ENCODE measurements around the gene RCSD1. TPM values are rescaled to one million over a fixed set of nuclear protein-coding genes. Genes with fewer than 3 reads are reported as not detected.

Gene RCSD1
- total RNA-seq, 1 experiment from 2014 or later = 0.50 TPM

GRCh38 chr1:167631936-167632614 lies 2.0 kb downstream of the RCSD1 start:
- no peaks in the 10 kb centered on the region for H3K9me3 Mint-ChIP-seq
- no peak for DNase-seq (ENCODE audit: low spot score)
- POLR2A ChIA-PET = interaction anchor here (0.6 kb wide), 1 partner anchor 93 kb away, joined by 6 read pairs; no protein-coding TSS in a partner anchor
- CTCF ChIA-PET = interaction anchor here (1.5 kb wide), 1 partner anchor 78 kb away, joined by 5 read pairs; the partner anchor contains the start of gene CREG1
- ATAC-seq = no peak
- H3K4me3 Mint-ChIP-seq = no peak overlapping the region
- no peak for TF ChIP-seq AR (CRISPR knock-in tag; IDR thresholded peaks at IDR 0.05)
- TF ChIP-seq, protein P1, sequence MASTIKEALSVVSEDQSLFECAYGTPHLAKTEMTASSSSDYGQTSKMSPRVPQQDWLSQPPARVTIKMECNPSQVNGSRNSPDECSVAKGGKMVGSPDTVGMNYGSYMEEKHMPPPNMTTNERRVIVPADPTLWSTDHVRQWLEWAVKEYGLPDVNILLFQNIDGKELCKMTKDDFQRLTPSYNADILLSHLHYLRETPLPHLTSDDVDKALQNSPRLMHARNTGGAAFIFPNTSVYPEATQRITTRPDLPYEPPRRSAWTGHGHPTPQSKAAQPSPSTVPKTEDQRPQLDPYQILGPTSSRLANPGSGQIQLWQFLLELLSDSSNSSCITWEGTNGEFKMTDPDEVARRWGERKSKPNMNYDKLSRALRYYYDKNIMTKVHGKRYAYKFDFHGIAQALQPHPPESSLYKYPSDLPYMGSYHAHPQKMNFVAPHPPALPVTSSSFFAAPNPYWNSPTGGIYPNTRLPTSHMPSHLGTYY (CRISPR knock-in tag; IDR thresholded peaks at IDR 0.05) = no peak
- no peak for TF ChIP-seq GABPB1 (CRISPR knock-in tag; IDR thresholded peaks at IDR 0.05)
- TF ChIP-seq ZNF671 (CRISPR knock-in tag; IDR thresholded peaks at IDR 0.05) = no peak
- no peak for TF ChIP-seq TP53 (CRISPR knock-in tag; IDR thresholded peaks at IDR 0.05)
- TF ChIP-seq, protein P2, sequence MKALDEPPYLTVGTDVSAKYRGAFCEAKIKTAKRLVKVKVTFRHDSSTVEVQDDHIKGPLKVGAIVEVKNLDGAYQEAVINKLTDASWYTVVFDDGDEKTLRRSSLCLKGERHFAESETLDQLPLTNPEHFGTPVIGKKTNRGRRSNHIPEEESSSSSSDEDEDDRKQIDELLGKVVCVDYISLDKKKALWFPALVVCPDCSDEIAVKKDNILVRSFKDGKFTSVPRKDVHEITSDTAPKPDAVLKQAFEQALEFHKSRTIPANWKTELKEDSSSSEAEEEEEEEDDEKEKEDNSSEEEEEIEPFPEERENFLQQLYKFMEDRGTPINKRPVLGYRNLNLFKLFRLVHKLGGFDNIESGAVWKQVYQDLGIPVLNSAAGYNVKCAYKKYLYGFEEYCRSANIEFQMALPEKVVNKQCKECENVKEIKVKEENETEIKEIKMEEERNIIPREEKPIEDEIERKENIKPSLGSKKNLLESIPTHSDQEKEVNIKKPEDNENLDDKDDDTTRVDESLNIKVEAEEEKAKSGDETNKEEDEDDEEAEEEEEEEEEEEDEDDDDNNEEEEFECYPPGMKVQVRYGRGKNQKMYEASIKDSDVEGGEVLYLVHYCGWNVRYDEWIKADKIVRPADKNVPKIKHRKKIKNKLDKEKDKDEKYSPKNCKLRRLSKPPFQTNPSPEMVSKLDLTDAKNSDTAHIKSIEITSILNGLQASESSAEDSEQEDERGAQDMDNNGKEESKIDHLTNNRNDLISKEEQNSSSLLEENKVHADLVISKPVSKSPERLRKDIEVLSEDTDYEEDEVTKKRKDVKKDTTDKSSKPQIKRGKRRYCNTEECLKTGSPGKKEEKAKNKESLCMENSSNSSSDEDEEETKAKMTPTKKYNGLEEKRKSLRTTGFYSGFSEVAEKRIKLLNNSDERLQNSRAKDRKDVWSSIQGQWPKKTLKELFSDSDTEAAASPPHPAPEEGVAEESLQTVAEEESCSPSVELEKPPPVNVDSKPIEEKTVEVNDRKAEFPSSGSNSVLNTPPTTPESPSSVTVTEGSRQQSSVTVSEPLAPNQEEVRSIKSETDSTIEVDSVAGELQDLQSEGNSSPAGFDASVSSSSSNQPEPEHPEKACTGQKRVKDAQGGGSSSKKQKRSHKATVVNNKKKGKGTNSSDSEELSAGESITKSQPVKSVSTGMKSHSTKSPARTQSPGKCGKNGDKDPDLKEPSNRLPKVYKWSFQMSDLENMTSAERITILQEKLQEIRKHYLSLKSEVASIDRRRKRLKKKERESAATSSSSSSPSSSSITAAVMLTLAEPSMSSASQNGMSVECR (CRISPR knock-in tag; IDR thresholded peaks at IDR 0.05; ENCODE audit: borderline replicate concordance) = no peak
- TF ChIP-seq ZNF425 (CRISPR knock-in tag; conservative IDR thresholded peaks at IDR 0.05) = no peak
- TF ChIP-seq KAT7 (CRISPR knock-in tag; IDR thresholded peaks at IDR 0.05; ENCODE audit: borderline replicate concordance) = no peak
- no peak for TF ChIP-seq USF1 (CRISPR knock-in tag; IDR thresholded peaks at IDR 0.05)
- no peak for TF ChIP-seq AFF4 (CRISPR knock-in tag; IDR thresholded peaks at IDR 0.05; ENCODE audit: borderline replicate concordance)
- no peak for TF ChIP-seq ZBTB21 (CRISPR knock-in tag; IDR thresholded peaks at IDR 0.05; ENCODE audit: borderline replicate concordance)
- TF ChIP-seq, protein P3, sequence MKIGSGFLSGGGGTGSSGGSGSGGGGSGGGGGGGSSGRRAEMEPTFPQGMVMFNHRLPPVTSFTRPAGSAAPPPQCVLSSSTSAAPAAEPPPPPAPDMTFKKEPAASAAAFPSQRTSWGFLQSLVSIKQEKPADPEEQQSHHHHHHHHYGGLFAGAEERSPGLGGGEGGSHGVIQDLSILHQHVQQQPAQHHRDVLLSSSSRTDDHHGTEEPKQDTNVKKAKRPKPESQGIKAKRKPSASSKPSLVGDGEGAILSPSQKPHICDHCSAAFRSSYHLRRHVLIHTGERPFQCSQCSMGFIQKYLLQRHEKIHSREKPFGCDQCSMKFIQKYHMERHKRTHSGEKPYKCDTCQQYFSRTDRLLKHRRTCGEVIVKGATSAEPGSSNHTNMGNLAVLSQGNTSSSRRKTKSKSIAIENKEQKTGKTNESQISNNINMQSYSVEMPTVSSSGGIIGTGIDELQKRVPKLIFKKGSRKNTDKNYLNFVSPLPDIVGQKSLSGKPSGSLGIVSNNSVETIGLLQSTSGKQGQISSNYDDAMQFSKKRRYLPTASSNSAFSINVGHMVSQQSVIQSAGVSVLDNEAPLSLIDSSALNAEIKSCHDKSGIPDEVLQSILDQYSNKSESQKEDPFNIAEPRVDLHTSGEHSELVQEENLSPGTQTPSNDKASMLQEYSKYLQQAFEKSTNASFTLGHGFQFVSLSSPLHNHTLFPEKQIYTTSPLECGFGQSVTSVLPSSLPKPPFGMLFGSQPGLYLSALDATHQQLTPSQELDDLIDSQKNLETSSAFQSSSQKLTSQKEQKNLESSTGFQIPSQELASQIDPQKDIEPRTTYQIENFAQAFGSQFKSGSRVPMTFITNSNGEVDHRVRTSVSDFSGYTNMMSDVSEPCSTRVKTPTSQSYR (CRISPR knock-in tag; IDR thresholded peaks at IDR 0.05) = no peak
- no peak for TF ChIP-seq MLX (CRISPR knock-in tag; IDR thresholded peaks at IDR 0.05)
- no peak overlapping the region for H3K27ac Mint-ChIP-seq
- H3K4me1 Mint-ChIP-seq = peaks cover 45% of the 10 kb centered on the region
- H3K36me3 Mint-ChIP-seq = no peaks in the 10 kb centered on the region
- H3K27me3 Mint-ChIP-seq (ENCODE audit: low read depth) = peaks cover 92% of the 10 kb centered on the region

Data from WTC11 (cell line).